Stimulated activated CD8-positive, alpha-beta memory T cell treated with anti-CD3 and anti-CD28 coated beads, Interleukin-12 subunit alpha, Interleukin-12 subunit beta, amount 100 ng/mL, for 1 hour (primary cell): ENCODE results near the gene CENPM.

Experiments
- DNase-seq: peaks from one replicate; pipeline ENCODE4 v3.0.0-alpha.2; 2020; ENCODE audit warnings: low read depth

Gene CENPM

DNA sequence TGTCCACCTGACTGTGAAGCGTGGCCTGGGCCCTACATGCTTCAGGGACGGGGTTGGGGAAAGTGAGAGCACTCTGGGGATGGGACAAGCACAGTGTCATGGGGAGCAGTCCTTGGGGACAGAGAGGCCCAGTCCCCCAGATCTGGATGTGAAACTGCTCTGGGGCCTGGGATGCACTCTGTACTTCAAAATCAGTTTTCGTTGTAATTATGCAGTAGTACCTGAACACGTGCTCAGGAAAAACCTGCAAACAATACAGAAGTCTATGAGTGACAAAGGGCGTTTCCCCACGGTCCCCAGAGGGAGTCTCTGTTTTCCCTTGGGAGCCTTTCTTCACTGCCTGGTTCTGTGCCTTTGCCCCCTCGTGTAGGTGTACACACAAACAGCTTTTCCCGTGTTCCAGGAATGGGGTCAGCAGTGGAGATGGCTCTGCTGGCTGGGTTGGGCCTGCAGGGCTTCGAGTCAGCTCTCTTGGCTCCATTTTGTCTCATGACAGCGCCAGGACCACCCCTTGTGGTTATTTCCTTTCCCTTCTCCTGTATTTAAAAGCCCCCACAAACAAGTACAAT lies 15.2 kb downstream of the CENPM start:
- DNase-seq, result no peak

- no peak for DNase-seq
These were observed 17.5 kb downstream of the CENPM start for GRCh38 chr22:41929418-41929810.

- no peak for DNase-seq
These were observed 18.1 kb downstream of the CENPM start for GRCh38 chr22:41928593-41929417.

GRCh38 chr22:41927813-41928212 lies 19.1 kb downstream of the CENPM start:
- no peak for DNase-seq

- peak; percentile 59 for DNase-seq
These were observed 21.0 kb downstream of the CENPM start for GRCh38 chr22:41925783-41926460.

- DNase-seq, result no peak
These were observed 23.2 kb downstream of the CENPM start for GRCh38 chr22:41923595-41924276.

DNA sequence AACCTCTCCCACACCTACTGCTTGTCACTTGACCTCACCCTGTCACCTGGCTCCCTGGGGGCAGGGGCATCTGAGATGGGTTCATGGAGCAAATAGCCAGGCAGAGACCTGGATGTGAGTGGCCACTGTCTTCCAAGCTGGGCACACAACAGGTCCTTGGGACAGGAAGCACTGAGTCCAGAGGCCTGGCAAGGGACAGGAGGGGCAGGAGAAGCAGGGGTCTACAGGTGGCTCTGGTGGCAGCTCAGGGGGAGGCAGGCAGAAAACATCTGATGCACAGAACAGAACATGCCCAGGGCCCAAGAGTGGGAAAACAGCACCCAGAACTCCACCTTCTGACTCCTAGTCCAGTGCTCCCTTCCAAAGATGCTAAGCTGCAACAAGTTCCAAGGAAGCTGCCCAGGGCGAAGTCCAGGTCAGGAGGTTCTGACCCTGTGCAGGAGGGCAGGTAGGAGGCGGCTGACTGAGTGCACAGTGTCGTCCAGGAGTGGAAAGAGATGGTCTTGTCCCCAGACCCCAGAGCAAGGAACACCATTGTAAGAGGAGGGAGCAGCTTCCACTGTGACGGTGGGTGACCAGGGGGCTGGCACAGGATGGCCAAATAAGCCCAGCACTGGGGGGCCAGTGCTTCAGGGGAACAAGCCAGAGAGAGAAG lies 23.9 kb downstream of the CENPM start:
- DNase-seq, result no peak

DNA sequence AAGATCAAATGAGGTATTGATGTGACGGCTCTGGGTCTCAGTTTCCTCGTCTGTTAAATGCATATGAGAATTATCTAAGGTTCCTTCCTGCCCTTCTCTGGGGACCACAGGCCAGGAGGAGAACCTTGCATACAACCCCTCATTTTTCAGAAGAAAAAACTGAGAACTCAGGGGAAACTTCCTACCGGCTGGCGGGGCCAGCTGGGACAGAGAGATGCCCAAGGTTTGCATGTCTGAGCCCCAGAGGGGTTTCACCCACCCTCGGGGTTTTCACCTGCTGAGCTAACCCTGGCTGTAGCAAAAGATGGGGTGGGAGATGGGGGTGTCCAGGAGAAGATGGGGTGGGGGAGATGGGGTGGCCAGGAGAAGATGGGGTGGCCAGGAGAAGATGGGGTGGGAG lies 24.6 kb downstream of the CENPM start:
- DNase-seq, result no peak

GRCh38 chr22:41920271-41920976 lies 26.5 kb downstream of the CENPM start:
- DNase-seq, result no peak

DNA sequence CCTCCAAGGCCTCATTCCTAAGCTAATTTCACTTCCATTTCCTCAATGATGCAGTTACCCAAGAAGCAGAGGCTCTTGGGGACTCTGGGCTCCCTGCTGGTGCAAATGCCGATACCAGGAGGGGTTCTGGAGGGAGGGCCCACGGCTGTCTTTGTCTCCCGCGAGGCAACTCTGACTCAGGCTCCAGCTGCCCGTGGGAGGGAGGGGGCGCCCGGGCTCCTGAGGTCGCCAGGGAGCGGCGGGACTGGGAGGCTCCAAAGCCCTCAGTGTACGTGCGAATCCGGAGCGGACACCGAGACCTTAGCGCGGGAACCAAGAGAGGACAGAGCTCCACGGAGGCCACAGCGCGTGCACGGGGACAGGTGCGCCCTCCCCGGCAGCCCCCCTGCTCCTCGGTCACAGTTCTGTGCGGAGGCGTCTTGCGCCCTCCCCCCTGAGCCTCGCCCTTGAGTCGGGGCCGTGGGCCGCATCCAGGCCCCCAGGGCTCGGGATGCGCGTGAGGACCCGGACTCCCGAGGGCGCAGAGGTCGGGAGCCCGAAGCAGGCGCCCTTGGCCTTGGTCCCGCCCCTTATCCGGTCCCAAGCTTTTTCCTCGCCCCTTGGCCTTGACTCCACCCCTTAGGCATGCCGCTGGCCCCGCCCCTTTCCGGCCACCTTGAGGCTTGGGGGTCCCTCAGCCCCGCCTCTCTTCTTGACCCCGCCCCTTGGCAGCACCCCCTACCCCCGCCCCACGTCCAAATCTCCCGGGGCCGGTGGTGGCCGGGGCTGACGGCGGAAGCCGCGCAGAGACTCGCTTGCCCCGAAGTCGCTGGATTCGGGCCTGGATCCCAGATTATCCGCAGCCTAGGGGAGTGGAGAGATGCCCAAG lies 27.4 kb downstream of the CENPM start:
- DNase-seq, result no peak

DNA sequence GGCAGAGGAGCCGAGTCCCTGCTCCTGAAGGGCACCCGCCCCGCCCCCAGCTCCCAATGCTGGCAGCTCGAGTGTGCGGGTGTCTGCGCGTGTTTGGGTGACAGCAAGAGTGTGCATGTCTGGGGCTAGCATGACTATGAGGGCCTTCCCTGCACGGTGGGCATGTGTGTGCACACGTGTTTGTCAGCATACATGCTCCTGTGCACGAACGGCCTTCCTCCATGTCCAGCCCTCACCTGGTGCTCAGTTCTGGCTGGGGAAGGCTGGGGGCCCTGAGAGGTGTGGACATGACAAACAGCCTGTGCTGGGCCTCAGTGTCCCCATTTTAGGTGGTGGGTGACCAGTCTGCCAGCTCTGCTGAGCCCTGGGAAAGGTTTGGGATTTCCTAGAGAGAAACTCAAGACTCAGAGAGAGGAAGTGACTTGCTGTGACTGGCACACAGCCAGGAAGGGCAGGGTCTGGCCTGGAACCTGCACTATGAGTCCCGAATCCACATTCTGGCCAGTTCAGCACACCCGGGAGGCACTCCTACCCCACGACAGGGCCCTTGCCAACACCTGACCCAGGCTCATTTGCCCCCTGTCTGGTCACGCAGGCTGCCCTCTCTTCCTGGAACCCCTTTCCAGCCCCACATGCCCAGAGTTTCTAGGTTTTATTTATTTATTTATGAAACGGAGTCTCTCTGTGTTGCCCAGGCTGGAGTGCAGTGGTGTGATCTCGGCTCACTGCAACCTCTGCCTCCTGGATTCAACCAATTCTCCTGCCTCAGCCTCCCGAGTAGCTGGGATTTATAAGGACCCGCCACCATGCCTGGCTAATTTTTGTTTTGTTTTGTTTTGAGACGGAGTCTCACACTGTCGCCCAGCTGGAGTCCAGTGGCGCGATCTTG lies 28.8 kb downstream of the CENPM start:
- no peak for DNase-seq

DNA sequence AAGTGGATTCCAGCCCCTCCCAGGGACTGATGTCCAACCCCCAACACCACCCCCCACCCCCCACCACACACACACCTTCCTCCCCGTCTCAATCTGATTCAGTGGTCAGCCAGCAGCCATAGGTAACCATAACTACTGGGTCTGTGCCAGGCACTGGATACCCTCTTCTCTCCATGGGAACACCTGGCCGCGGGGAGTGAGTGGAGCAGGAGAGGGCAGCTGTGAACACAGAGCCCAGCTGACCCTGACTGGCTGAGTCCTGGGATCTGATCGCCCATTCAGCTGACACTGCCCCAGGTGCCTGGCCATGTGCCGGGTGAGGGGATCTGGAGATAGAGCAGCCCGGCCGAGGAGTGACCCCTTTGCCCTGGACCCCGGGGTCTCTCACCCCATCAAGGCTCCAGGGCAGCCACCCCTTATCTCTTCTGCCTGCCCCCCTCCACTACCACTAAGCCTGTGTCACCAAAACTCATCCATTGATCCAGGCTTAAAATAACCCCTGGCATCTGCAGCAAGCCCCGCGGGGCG lies 29.5 kb downstream of the CENPM start:
- DNase-seq, result no peak

DNA sequence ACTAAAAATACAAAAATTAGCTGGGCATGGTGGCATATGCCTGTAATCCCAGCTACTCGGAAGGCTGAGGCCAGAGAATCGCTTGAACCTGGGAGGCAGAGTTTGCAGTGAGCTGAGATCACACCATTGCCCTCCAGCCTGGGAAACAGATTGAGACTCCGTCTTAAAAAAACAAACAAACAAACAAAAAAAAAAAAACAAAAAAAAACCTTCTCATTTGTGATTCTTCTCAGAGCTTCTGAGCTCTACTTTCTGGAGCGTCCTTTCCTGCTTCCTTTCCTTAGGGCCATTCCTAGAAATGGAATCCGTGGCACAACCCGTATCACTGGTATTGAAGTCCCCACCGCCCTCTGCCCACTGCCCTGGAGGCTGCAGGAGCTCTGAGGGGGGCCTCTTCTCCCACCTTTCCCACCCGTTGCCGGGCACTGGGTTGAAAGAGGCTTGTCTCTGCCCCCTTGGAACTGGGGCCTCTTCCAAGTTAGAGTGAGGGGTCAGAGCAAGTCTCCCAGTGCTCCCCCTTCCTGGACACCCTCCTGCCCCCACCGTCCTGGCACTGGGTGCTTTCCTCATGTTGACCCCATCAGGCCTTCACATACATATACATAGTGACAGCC lies 30.1 kb downstream of the CENPM start:
- DNase-seq, result no peak

DNA sequence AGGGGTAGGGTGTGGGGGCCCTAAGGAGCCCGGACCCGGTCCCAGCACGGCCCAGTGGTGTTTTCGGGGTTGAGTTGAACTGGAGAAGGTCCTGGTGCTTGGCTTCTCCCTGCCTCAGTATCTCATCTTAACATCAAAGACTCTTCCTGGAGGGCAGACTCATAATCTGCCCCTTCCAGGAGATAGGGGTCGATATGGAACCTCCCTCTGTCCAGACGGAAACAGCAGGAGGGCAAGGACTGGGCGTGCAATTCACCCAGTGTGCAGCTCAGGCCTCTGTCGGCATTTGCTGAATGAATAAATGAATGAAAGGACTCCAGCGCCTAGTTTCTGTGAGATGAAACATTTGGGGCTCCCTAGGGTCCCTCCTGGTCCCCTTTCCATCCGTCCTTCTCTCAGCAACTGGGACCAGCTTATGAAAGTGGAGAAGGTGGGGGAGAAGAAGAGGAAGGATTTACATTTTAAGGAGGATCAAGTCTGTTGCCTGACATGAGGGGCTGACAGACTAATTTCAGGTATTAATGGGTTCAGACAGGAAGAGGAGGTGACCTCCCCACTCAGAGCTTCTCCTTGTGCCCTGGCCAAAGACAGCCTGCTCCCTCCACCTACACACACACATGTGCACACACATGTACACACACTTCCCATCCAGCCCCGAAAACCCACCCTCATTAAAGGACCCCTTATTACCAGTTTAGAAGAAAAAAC lies 31.0 kb downstream of the CENPM start:
- no peak for DNase-seq

- no peak for DNase-seq
These were observed 31.7 kb downstream of the CENPM start, which contains the start of gene SHISA8 for GRCh38 chr22:41915035-41915785. TSS of gene SHISA8 (minus strand) at chr22:41915074. CDS start at chr22:41914667, 407 bp downstream.

DNA sequence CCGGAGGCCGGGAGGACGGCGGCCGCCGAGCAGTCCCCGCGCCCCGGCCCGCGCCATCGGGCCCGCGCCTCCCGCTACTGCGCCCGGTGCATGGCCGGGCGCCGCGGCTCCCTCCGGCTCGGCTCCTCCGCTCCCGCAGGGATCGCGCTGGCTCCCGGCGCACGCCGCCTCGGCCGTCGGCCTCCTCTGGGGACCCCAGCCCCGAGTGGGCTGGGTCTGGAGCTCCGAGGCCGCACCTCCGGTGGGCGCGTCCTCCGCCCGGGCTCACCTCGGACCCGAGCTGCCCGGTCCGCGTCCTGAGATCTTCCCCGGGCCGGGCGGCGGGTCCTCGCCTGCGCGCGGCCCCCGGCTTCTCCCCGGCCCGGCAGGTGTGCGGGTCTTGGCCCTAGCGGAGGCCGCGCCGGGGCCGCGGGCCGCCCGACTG lies 32.3 kb downstream of the CENPM start:
- DNase-seq, result no peak

DNA sequence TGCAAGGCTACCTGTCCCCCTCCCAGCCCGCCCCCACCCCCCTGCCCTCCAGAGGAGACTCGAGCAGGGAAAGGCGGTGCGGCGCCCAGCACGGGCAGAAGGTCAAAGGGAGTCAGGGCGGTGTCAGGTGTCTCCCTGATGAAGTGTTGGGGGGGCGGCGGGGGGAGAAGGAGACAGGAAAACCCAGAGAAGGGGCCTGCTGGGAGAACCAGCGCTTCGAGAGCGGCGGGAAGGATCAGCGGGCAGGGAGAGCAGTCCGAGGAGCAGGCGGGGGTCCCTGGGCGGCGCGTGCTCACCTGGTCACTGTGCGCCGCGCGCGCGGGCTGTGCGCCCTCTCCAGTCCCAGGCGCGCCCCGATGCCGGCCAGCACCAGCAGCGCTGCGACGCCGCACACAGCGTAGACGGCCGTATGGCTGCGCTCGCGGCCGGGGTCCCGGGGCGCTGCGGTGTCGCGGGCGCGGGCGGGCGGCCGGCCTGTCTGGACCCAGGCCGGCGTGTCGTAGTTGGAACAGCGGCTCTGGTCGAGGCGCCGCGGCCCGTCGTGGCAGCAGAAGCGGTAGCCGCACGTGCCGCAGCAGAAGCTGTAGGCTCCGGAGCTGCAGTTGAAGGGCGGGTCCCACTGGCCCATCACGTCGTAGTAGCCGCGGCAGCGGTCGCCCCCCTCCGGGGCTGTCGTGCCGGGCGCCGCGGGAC lies 33.0 kb downstream of the CENPM start:
- no peak for DNase-seq
